ENCODE results near the gene ABCC4.

Gene ABCC4

DNA sequence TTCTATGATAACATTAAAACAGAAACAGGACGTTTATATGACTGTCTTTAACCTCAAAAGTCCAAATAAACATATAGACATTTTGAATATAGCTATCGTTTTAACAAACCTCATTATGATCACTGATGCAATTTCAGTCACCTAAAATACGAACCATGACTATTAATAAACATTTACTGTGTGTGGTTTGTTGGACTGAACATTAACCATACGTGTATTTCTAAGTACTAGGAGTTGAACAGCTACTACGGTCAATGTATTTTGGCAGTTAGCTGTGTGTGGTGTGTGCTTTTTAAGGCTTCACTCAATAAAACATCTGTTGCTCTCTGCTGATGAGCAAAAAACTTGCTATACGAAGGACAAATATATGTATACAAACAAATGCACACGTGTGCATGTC lies 281.4 kb downstream of the ABCC4 start:
- Mint-ChIP-seq H3K27me3 (no peaks in the 10 kb centered on the region), H3K4me1 (no peaks in the 10 kb centered on the region), H3K27ac (ENCODE audit: low read depth) (no peak overlapping the region), H3K4me3 (no peak overlapping the region), H3K9me3 (no peaks in the 10 kb centered on the region), H3K36me3 (ENCODE audit: insufficient read depth) (peaks cover 4% of the 10 kb centered on the region)
- DNase-seq (ENCODE audit: low spot score in 2 of 2) (no peak), ATAC-seq (replicated peaks; ENCODE audit: extremely low read depth, poor library complexity, severe bottlenecking) (no peak)

DNA sequence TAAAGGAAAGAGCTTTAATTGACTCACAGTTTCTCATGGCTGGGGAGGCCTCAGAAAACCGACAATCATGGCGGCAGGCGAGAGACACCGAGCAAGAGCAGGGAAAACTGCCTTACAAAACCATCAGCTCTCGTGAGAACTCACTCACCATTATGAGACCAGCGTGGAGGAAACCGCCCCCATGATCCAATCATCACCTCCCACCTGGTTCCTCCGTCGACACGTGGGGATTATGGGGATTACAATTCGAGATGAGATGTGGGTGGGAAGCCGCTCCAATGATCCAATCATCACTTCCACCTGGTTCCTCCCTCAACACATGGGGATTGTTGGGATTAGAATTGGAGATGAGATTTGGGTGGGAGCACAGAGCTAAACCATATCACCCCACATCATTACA lies 293.9 kb downstream of the ABCC4 start:
- H3K4me3 Mint-ChIP-seq = no peak overlapping the region
- H3K27me3 Mint-ChIP-seq = peaks cover 18% of the 10 kb centered on the region
- no peak overlapping the region for H3K27ac Mint-ChIP-seq (ENCODE audit: low read depth)
- H3K4me1 Mint-ChIP-seq = no peaks in the 10 kb centered on the region
- DNase-seq (ENCODE audit: low spot score in 2 of 2) (no peak), ATAC-seq (replicated peaks; ENCODE audit: extremely low read depth, poor library complexity, severe bottlenecking) (no peak)
- no peaks in the 10 kb centered on the region for H3K36me3 Mint-ChIP-seq (ENCODE audit: insufficient read depth)
- H3K9me3 Mint-ChIP-seq = no peaks in the 10 kb centered on the region

DNA sequence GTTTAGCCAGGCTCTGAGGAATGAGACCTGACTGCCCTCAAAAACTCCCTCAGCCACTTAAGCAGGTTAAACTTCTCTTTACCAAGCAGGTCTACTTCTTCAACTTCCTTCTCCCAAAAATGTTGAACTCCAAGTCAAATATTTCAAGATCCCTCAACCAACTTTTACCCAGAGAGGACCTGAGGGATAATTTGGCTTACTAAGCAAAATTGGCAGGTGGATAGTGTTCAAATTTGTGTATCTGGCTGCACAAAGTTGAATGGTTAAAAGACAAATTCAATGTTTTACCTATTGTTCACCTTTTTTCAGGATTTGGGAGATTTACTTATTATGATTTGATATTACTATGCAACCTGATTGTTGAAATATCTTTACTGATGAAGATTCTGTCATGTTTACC lies 296.0 kb downstream of the ABCC4 start:
- DNase-seq (ENCODE audit: low spot score in 2 of 2) = no peak
- Mint-ChIP-seq H3K36me3 (ENCODE audit: insufficient read depth) (no peaks in the 10 kb centered on the region), H3K27me3 (peaks cover 35% of the 10 kb centered on the region), H3K4me3 (no peak overlapping the region), H3K27ac (ENCODE audit: low read depth) (no peak overlapping the region), H3K4me1 (no peaks in the 10 kb centered on the region), H3K9me3 (no peaks in the 10 kb centered on the region)
- no peak for ATAC-seq (replicated peaks; ENCODE audit: extremely low read depth, poor library complexity, severe bottlenecking)

DNA sequence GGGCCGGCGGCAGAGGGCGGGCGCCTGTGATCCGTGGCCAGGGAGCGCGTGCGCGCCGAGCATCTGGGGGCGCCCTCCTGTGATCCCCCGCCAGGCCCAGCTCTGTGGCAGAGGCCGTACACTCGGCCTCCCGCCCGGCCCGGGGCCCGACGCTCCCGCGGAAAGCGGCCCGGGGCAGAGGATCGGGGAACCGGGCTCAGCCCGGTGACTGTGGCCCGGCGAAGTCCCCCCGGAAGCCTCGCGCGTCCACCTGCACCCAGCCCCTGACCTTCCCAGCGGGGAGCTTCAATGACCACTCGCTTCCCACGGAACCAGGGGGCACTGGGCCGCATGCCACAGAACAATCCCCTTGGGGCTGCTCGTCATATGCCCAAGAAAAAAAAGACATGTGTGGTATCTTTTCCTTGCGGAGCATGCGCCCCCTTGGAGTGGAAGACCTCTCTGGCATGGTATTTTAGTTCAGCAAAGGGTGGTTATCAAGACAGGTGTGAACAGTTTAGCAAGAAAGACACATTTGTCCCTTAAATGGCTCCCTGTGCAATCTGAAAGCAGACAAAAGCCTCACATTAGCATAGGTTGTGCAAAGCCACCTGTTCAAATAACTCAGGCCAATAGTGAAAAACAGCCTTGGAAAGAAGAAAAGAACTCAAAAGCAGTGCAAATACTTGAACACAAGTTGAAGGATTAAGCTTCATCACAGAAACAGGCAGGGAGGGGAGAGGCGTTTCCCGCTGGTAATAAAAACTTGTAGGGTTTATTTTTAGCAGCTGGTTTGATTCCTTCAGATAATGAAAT lies 298.0 kb downstream of the ABCC4 start:
- DNase-seq (ENCODE audit: low spot score in 2 of 2) = no peak
- Mint-ChIP-seq H3K4me3 (no peak overlapping the region), H3K27ac (ENCODE audit: low read depth) (no peak overlapping the region), H3K9me3 (no peaks in the 10 kb centered on the region), H3K27me3 (peaks cover 35% of the 10 kb centered on the region), H3K4me1 (no peaks in the 10 kb centered on the region), H3K36me3 (ENCODE audit: insufficient read depth) (no peaks in the 10 kb centered on the region)
- no peak for ATAC-seq (replicated peaks; ENCODE audit: extremely low read depth, poor library complexity, severe bottlenecking)

DNA sequence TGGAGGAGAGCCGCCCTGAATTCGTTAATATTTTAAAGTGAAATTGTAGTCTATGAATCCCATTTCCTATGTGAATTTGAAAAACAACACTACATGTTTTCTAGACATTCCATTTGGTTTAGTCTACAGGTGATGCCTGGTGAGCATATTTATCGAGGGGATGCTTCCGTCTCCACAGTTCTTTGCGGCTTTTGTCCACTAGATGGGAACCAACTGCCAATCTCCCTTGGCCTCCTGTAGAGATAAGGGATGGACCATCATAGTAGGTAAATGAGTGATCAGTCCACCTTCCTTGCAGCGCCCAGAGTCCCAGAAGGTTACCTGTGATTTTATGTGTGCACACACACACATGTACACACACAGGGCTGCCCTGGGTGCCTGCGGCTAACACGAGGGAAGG lies 299.1 kb downstream of the ABCC4 start:
- Mint-ChIP-seq H3K36me3 (ENCODE audit: insufficient read depth) (no peaks in the 10 kb centered on the region), H3K4me1 (no peaks in the 10 kb centered on the region), H3K9me3 (no peaks in the 10 kb centered on the region), H3K27me3 (peaks cover 35% of the 10 kb centered on the region), H3K4me3 (no peak overlapping the region), H3K27ac (ENCODE audit: low read depth) (no peak overlapping the region)
- ATAC-seq (replicated peaks; ENCODE audit: extremely low read depth, poor library complexity, severe bottlenecking) = no peak
- DNase-seq (ENCODE audit: low spot score in 2 of 2) = no peak

DNA sequence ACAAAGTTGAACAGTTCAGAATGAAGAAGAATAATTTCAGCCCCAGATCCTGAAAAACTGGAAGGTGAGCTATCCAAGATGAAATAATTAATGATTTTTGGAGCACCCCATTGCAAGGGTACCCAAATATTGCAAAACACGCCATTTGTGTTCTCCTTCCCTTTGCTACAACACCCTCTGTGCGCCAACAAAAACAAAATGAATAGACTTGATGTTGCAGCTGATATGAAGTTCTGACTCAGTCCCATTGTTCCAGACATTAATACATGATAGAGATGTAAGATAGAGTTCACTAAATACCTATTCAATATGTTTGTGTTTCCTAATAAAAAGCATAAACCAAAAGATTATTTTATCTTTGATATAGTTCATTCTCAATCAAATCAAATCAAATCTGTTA lies 301.4 kb downstream of the ABCC4 start:
- Mint-ChIP-seq H3K9me3 (no peaks in the 10 kb centered on the region), H3K4me3 (no peak overlapping the region), H3K27ac (ENCODE audit: low read depth) (no peak overlapping the region), H3K27me3 (peaks cover 53% of the 10 kb centered on the region), H3K4me1 (no peaks in the 10 kb centered on the region), H3K36me3 (ENCODE audit: insufficient read depth) (no peaks in the 10 kb centered on the region)
- DNase-seq (ENCODE audit: low spot score in 2 of 2) (no peak), ATAC-seq (replicated peaks; ENCODE audit: extremely low read depth, poor library complexity, severe bottlenecking) (no peak)

DNA sequence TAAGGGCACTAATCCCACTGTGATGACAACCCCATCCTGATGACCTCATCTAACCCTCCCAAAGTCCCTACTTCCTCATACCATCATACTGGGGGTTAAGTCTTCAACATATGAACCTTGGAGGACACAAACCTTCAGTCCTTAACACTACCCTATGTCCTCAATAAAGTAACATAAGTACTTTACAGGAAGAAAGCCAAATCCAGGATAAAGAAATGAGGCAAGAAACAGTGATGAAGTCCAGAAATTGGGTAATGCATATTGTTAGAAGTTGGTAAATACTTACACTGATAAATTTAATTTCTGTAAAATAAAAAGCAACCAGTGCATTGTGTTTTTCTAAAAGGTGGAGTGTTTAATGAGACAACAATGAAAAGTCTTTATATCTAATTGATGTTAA lies 304.1 kb downstream of the ABCC4 start:
- Mint-ChIP-seq H3K27me3 (peaks cover 49% of the 10 kb centered on the region), H3K4me1 (no peaks in the 10 kb centered on the region), H3K4me3 (no peak overlapping the region), H3K36me3 (ENCODE audit: insufficient read depth) (no peaks in the 10 kb centered on the region), H3K27ac (ENCODE audit: low read depth) (no peak overlapping the region), H3K9me3 (no peaks in the 10 kb centered on the region)
- DNase-seq (ENCODE audit: low spot score in 2 of 2) (no peak), ATAC-seq (replicated peaks; ENCODE audit: extremely low read depth, poor library complexity, severe bottlenecking) (no peak)

DNA sequence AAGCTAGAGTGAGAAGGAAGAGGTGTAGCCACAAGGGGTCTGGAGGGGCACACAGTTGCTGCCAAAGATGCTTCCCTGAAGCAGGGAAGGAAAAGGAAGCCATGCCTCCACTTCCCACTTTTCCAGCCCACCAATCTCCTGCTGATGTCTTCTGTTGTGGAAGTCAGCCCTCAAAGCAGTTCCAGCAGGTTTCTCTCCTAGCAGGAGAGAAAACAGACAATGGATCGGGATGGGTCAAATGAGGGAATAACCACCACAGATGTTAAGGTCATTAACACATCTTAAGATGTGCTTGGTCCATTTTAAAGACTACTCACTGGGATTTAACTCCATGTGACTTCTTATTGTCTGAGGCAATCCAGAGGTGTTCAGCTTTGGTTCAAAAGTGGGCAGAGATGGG lies 304.8 kb downstream of the ABCC4 start:
- Mint-ChIP-seq H3K27ac (ENCODE audit: low read depth) (no peak overlapping the region), H3K4me3 (no peak overlapping the region), H3K4me1 (no peaks in the 10 kb centered on the region), H3K36me3 (ENCODE audit: insufficient read depth) (no peaks in the 10 kb centered on the region), H3K27me3 (peaks cover 43% of the 10 kb centered on the region), H3K9me3 (no peaks in the 10 kb centered on the region)
- DNase-seq (ENCODE audit: low spot score in 2 of 2) (no peak), ATAC-seq (replicated peaks; ENCODE audit: extremely low read depth, poor library complexity, severe bottlenecking) (no peak)

DNA sequence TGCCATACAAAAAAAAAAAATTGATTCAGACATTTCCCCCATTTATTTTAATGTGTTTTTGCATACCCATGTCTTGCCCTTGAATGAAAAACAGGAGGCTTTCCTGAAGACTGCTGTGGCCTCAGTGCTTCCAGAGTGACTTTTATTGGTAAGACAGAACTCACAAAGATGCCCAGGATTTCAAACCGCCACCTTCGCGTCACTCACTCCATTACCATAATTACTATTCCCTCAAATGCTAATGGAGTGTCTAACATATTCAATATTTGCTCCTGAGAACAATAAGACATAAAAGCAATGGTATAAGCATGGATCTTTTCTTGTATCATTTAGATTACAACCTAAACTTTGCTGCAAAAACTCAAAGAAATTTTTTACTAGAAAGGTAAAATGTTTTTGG lies 306.7 kb downstream of the ABCC4 start:
- no peak overlapping the region for H3K27ac Mint-ChIP-seq (ENCODE audit: low read depth)
- no peak for ATAC-seq (replicated peaks; ENCODE audit: extremely low read depth, poor library complexity, severe bottlenecking)
- no peak overlapping the region for H3K4me3 Mint-ChIP-seq

DNA sequence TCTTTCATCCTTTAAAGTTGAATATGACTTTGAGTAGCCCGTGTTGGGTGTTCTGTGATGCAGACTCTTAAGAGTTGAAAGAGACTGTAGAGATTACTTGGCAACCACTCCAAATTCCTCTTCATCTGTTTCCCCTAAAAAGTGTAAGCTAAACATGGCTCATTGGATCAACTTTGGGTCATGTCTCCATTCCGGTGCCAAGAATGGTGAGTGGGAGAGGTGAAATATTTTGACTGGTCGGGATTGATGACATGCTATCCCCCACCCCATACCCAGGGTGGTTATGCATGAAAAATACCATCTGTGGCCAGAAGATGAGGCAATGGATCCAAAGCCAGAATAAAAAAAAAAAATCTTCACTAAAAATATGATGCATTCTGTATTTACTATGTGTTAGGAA lies 307.6 kb downstream of the ABCC4 start:
- Mint-ChIP-seq H3K9me3 (no peaks in the 10 kb centered on the region), H3K27ac (ENCODE audit: low read depth) (no peak overlapping the region)

More for the DNA sequence above, 306.7 kb downstream of the ABCC4 start:
- H3K4me1 Mint-ChIP-seq = no peaks in the 10 kb centered on the region
- no peaks in the 10 kb centered on the region for H3K9me3 Mint-ChIP-seq
- peaks cover 42% of the 10 kb centered on the region for H3K27me3 Mint-ChIP-seq
- no peak for DNase-seq (ENCODE audit: low spot score in 2 of 2)
- no peaks in the 10 kb centered on the region for H3K36me3 Mint-ChIP-seq (ENCODE audit: insufficient read depth)

DNA sequence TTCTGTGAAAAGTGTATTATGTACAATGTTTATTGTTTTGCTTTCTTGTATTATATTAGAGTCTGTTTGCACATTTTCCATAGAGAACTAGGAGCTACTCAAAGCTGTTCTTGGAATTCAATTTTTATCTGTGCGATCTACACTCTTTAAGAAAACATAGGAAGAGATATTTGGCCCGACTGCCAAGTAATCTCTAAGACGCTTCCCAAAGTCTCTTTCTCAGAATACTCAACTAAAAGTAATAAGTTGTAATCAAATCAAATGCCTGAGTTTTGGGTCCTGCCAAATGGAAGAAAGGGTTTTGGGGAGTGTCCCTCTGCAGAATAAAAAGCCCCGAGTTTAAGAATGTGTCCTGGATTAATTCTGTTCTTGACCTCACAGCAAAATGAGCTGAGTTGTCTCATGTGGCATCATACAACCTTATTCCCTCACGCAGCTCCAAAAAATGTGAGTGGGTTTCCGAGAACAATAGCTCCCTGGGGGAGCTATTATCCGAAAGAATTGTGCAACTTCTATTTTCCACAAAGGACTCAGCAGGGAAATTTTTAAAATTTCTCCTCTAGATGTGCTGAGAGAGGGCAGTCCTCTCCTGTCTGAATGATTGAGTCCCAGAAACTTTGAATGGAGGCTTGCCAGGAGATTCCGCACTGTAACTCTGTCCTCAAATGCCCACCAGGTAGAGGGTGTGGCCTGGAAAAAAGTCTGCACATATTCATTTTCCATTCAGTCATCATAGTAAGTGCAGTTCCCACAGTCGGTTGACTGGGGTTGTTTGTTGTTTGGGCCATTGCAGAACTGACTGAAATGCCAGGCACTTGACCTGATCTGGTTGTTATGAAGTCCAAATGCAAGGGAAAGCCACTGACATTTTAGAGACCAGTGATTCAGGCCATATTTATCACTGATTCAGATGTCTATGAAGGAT lies 309.0 kb downstream of the ABCC4 start:
- DNase-seq (ENCODE audit: low spot score in 2 of 2) (no peak), ATAC-seq (replicated peaks; ENCODE audit: extremely low read depth, poor library complexity, severe bottlenecking) (no peak)
- Mint-ChIP-seq H3K4me3 (no peak overlapping the region), H3K36me3 (ENCODE audit: insufficient read depth) (no peaks in the 10 kb centered on the region), H3K27ac (ENCODE audit: low read depth) (no peak overlapping the region), H3K9me3 (no peaks in the 10 kb centered on the region), H3K4me1 (no peaks in the 10 kb centered on the region), H3K27me3 (peaks cover 42% of the 10 kb centered on the region)

More for the DNA sequence above, 307.6 kb downstream of the ABCC4 start:
- Mint-ChIP-seq H3K4me3 (no peak overlapping the region), H3K27me3 (peaks cover 42% of the 10 kb centered on the region), H3K36me3 (ENCODE audit: insufficient read depth) (no peaks in the 10 kb centered on the region), H3K4me1 (no peaks in the 10 kb centered on the region)
- DNase-seq (ENCODE audit: low spot score in 2 of 2) (no peak), ATAC-seq (replicated peaks; ENCODE audit: extremely low read depth, poor library complexity, severe bottlenecking) (no peak)

DNA sequence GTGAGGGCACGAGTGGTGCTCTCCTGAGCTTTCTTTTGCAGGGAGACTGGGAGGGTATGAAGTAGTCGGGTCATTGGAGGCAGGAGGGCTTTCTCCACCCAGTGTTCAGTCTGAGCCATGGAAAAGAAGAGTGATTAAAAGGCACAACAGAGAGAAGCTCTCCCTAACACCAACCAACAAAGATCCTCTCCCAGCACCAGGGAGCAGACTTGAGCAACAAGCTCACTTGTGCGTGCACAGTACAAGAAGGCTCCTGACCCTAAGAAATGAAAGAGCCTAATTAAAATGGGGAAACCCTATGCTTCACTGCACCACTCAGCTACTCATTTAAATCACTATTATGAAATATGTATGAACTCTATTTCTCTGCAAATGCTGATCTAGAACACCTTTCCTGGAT lies 312.6 kb downstream of the ABCC4 start:
- ATAC-seq (replicated peaks; ENCODE audit: extremely low read depth, poor library complexity, severe bottlenecking) = no peak
- H3K36me3 Mint-ChIP-seq (ENCODE audit: insufficient read depth) = no peaks in the 10 kb centered on the region
- H3K27ac Mint-ChIP-seq (ENCODE audit: low read depth) = no peak overlapping the region
- no peaks in the 10 kb centered on the region for H3K4me1 Mint-ChIP-seq
- peaks cover 16% of the 10 kb centered on the region for H3K27me3 Mint-ChIP-seq
- no peak for DNase-seq (ENCODE audit: low spot score in 2 of 2)
- no peaks in the 10 kb centered on the region for H3K9me3 Mint-ChIP-seq
- no peak overlapping the region for H3K4me3 Mint-ChIP-seq

DNA sequence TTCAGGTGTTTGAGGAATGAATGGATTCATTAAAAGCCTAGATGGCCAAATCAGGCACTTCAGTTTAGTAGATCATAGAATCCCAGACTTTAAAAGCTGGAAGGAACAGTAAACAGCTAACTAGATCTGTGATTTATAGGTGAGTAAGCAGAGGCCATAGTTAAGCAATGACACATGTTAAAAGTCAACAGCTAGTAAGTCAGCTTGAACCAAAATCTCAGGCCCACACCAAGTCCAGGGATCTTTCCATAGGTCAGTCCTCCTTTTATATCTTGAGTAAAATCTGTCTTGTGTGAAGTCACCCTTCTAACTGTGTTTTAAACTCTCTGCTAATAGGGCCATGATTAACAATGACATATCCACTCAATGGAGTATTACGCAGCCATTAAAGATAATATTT lies 313.4 kb downstream of the ABCC4 start:
- no peaks in the 10 kb centered on the region for H3K9me3 Mint-ChIP-seq
- no peak for ATAC-seq (replicated peaks; ENCODE audit: extremely low read depth, poor library complexity, severe bottlenecking)
- peaks cover 16% of the 10 kb centered on the region for H3K27me3 Mint-ChIP-seq
- no peaks in the 10 kb centered on the region for H3K4me1 Mint-ChIP-seq
- no peak for DNase-seq (ENCODE audit: low spot score in 2 of 2)
- H3K27ac Mint-ChIP-seq (ENCODE audit: low read depth) = no peak overlapping the region
- H3K36me3 Mint-ChIP-seq (ENCODE audit: insufficient read depth) = no peaks in the 10 kb centered on the region
- no peak overlapping the region for H3K4me3 Mint-ChIP-seq

All from central memory CD8-positive, alpha-beta T cell (primary cell).